GM18505 (cell line): ENCODE results near the gene MPEG1.

Experiments
- ATAC-seq: cut with Tn5 transposase; IDR thresholded peaks from one replicate; pipeline ENCODE4 v1.9.1; 2021; ENCODE audit not compliant: unreplicated experiment
- POLR2A ChIP-seq: IDR thresholded peaks from 4 replicates; pipeline ENCODE4 v1.6.1; 2011; ENCODE audit warnings: borderline replicate concordance; ENCODE audit not compliant: insufficient read depth, insufficient read length; ENCODE audit errors: extremely low read depth

MPEG1 gene

DNA sequence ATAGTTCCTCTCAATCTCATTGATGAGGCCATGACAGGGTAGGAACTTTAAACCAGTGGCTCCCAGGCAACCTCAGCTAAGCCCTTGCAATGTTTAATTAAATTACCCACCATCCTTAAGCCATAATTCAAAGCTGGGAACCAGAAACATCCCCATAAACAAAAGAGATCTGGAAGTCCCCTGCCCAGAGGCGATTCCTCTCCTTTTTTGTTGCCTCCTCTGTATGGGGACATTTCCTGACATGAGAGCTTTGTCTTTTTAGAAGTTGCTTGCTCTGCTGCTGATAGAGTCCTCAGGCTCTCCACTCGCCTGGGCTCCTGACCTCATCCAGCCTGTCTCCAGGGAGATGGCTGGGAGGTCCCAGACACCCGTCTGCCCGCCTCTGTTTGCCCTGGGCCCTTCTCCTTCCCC is 37.6 kb downstream of the MPEG1 start:
- TF ChIP-seq POLR2A, result no peak
- no peak for ATAC-seq

DNA sequence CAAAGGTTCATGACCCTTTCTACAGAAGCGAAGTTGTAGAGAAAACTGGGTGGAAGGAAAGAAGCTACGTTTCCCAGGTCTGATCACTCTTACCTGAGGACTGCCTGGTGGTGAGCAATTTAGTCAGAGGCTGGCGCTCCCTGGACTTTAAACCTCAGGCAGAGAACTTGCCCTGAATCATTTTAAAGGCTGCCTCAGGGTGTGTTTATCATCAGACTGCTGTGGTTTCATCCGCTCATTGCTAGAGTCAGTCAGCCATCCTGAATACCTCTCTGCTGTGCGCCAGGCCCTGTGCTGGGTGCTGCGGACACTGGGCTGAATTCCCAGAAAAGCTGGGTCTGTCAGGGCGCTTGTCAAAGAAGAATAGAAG is 38.1 kb downstream of the MPEG1 start:
- TF ChIP-seq POLR2A, result no peak
- no peak for ATAC-seq

DNA sequence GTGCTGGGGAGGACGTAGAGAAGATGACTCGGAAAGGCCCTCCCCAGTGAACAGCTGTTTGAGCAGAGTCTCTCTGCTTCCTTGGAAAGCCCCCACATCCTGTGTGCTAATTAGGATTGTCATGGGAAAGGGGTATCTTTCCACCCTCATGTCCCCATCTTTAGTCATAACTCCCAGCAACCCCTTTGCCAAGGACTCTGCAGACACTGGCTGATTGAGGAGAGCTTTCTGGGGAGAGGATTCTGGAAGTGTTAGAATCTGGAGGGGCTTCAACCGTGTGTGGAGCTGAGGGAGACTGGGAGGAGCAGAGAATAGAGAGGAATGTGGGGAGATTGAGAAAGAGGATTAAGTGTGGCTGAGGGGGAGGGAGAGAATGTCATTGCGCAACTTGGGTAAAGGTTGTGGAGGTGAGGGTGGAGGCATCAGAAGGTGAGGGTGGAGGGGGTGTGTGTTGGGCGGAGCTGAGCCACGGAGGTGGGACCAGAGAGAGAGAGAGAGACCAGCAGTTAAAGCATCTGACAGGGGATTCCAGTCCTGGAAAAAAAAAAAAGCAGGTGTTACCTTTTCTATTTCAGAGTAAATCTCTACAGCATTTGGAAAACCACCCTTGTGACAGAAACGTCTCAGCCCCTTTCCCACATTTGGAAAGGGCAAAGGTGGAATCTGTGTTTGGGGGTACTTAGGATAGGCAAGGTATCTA is 38.6 kb downstream of the MPEG1 start:
- no peak for TF ChIP-seq POLR2A
- no peak for ATAC-seq

DNA sequence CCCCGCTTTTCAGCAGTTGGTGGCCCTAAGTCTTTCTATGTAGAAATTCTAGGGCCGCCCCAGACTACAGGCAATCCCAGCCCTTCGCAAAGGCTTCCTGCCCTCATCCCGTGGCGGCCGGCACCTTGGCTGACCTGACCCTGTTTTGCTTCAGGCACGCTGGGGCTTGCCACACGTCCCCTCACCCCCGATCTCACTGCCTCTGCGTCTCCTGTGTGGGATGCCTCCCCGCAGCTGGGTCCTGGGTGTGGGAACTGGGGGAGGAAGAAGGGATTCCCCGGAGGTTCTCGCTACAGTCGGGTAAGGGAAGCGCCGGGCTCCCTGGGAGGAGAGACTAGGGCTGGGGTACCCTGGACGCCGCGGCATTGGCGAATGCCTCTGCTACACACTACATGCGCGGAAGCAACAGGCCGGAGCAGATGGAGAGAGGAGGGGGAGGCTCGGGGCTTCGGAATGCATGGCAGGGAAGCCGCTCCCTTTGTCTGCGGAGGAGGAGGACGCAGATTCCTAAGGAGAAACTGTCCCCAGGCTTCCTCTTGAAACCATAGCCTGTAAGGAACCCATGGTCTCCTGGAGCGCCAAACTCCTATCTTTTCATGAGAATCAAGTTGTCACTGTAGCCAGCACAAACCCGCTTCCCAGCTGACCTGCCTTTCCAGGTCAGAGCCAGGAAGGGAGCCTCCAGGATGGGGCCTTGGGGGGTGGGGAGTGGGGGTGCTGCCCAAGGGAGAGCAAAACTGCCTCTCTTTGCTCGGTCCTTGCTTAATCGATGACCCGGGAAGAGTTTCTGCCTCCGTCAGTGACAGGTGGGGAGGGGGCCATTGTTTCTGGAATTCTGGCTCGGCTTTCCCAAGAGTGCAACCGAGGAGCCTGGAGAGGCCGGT is 39.4 kb downstream of the MPEG1 start:
- ATAC-seq, result no peak
- TF ChIP-seq POLR2A, result no peak

DNA sequence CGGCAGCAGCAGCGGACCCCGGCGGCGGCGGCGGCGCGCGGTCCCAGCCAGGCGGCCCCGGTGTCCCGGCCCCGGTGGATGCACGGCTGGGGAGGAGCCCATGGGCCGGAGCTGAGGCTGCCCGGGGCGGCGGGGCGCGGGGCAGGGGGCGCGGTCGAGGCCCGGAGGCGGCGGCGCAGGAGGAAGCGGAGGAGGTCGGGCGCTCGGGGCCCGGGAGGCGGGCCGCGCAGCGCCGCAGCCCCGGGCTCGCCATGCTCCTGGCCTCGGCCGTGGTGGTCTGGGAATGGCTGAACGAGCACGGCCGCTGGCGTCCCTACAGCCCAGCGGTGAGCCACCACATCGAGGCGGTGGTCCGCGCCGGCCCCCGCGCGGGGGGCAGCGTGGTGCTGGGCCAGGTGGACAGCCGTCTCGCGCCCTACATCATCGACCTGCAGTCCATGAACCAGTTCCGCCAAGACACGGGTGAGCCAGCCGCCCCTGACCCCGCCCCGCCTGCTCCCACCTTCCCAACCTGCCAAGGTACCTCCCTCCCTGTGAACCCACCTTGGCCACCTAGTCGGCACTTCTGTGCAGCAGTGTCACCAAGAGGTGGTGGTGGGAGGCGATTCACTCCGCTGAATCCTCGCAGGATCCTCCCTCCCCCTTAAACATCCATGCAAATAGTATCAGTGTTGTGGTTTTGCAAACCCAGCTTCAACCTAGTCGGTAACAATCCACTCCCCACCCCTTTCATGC is 40.2 kb downstream of the MPEG1 start:
- peak; percentile 34 for ATAC-seq
- no peak for TF ChIP-seq POLR2A

DNA sequence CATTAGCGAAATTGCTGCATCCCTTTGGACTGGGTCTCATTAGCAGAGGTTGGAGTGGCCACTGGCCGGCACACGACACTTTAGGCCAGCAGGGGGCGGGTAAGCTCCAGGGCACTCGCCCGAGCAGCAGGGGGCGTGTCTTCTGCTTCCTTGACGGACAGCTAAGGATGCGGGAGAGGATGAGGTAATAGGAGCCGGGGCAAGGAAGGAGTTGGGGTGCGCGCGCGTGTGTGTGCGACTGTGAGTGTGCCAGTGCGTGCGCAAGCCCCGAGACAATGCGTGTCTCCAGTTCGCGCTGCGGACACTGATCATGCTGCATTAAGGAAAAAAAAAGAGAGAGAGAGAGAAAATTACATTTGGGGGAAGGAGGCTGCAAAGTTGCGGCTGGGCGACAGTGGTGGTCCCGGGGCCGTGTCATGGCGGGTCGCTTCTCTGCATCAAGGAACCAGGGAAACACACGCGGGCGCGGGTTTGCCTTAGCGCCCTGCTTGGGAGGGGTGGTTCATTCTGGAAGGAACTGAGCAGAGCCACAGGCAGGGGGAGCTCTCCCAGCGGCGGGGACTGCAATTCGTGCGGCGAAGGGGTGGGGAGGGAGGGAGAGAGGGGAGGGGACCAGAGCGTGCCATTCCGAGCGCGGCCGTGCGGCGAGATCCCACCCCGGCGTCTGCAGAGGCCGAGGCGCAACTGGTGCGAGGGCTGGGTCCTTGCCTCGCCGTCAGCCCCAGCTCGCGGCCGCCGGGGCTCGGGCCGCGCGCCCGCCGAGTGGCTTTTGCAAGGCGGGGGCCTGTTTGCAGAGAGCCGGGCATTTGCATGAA is 41.0 kb downstream of the MPEG1 start, which contains the start of gene DTX4:
DTX4 (plus strand) TSS at position 625 of the 815 bp plus-strand sequence. CDS start 464 bp downstream, outside the sequence.
- ATAC-seq, result peak; percentile 71
- no peak for TF ChIP-seq POLR2A

DNA sequence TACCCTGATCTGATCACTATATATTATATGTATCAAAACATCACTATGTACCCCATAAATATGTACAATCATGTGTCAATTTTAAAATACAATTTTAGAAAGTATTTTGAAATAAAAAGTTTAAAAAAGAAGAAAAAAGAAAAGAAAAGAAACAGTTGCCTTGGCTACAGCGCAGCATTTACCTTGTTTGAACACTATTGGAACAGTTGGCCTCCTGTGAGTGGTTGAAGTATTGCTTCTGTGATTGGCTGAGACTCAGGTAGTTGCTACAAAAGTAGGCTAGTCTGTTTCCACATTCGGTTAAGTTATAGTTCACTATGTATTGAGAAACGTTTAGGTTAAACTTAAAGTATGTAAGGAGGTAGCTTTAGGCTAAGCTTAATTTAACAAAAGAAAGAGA is 48.7 kb downstream of the MPEG1 start:
- ATAC-seq, result no peak
- no peak for TF ChIP-seq POLR2A
